Activated naive CD4-positive, alpha-beta T cell treated with anti-CD3 and anti-CD28 coated beads, Interleukin-2, amount 10 ng/mL, durations not matched to agents 7 days and 5 days (primary cell): ENCODE measurements around the gene GIMAP4.
"Not testable (repeated sequence)": the region's sequence is repeated elsewhere in the genome, so short reads cannot be mapped to it uniquely, and the experiment has no call there.

ENCODE experiments used
- CTCF ChIA-PET: fragments of 350-600 bp; sonication (Branson Sonifier 250); formaldehyde crosslinking; loops from one replicate; lab custom pipeline; 2021; ENCODE audit warnings: antibody characterized with exemption; lab: Charles Lee
- DNase-seq: peaks from one replicate; pipeline ENCODE4 v3.0.0-alpha.2; 2020
- H3K27ac Mint-ChIP-seq: one replicate; pipeline ENCODE4 v1.8.0; 2021; ENCODE audit warnings: mild to moderate bottlenecking, moderate library complexity, mixed read lengths
- H3K27me3 Mint-ChIP-seq: one replicate; pipeline ENCODE4 v1.8.0; 2021; ENCODE audit warnings: mild to moderate bottlenecking, mixed read lengths
- H3K36me3 Mint-ChIP-seq: one replicate; pipeline ENCODE4 v1.8.0; 2021; ENCODE audit warnings: mixed read lengths
- H3K4me1 Mint-ChIP-seq: one replicate; pipeline ENCODE4 v1.8.0; 2021; ENCODE audit warnings: mixed read lengths
- H3K4me3 Mint-ChIP-seq: one replicate; pipeline ENCODE4 v1.8.0; 2021; ENCODE audit warnings: mild to moderate bottlenecking, moderate library complexity, mixed read lengths
- H3K9me3 Mint-ChIP-seq: one replicate; pipeline ENCODE4 v1.8.0; 2021; ENCODE audit warnings: mixed read lengths

The GIMAP4 gene

GRCh38 chr7:150587551-150587950, 20.4 kb downstream of the GIMAP4 start:
- H3K36me3 Mint-ChIP-seq, result peaks cover 60% of the 10 kb centered on the region
- peaks cover 51% of the 10 kb centered on the region for H3K9me3 Mint-ChIP-seq
- CTCF ChIA-PET, result interaction anchor here (1.3 kb wide), 1 partner anchor 139 kb away, joined by 6 read pairs; no protein-coding TSS in a partner anchor
- no peak overlapping the region for H3K4me3 Mint-ChIP-seq
- H3K4me1 Mint-ChIP-seq, result peaks cover 54% of the 10 kb centered on the region
- peak overlapping the region; percentile 66 for H3K27ac Mint-ChIP-seq
- DNase-seq, result no peak
- no peaks in the 10 kb centered on the region for H3K27me3 Mint-ChIP-seq

- H3K4me3 Mint-ChIP-seq, result no peak overlapping the region
- H3K4me1 Mint-ChIP-seq, result peaks cover 25% of the 10 kb centered on the region
- no peaks in the 10 kb centered on the region for H3K27me3 Mint-ChIP-seq
- H3K36me3 Mint-ChIP-seq, result peaks cover 81% of the 10 kb centered on the region
- CTCF ChIA-PET, result no interaction called here
- H3K9me3 Mint-ChIP-seq, result peaks cover 70% of the 10 kb centered on the region
- H3K27ac Mint-ChIP-seq, result no peak overlapping the region
- DNase-seq, result no peak
Observed at GRCh38 chr7:150594805-150595204, 27.6 kb downstream of the GIMAP4 start.

- no peak for DNase-seq
- CTCF ChIA-PET, result no interaction called here
- peaks cover 82% of the 10 kb centered on the region for H3K36me3 Mint-ChIP-seq
- no peaks in the 10 kb centered on the region for H3K27me3 Mint-ChIP-seq
- H3K4me1 Mint-ChIP-seq, result peaks cover 23% of the 10 kb centered on the region
- H3K27ac Mint-ChIP-seq, result no peak overlapping the region
- peaks cover 75% of the 10 kb centered on the region for H3K9me3 Mint-ChIP-seq
- H3K4me3 Mint-ChIP-seq, result no peak overlapping the region
Observed at GRCh38 chr7:150595361-150595760, 28.2 kb downstream of the GIMAP4 start.

- DNase-seq, H3K27me3 Mint-ChIP-seq: not testable (repeated sequence)
- Mint-ChIP-seq H3K4me1 (peaks cover 43% of the 10 kb centered on the region), H3K36me3 (peaks cover 48% of the 10 kb centered on the region), H3K9me3 (peaks cover 51% of the 10 kb centered on the region), H3K27ac (peak overlapping the region; percentile 87), H3K4me3 (peak overlapping the region; percentile 18)
- CTCF ChIA-PET, result interaction anchor here (1.0 kb wide), 1 partner anchor 11 kb away, joined by 3 read pairs; no protein-coding TSS in a partner anchor
Observed at GRCh38 chr7:150603600-150603999, 36.4 kb downstream of the GIMAP4 start.

- H3K27me3 Mint-ChIP-seq, result no peaks in the 10 kb centered on the region
- H3K27ac Mint-ChIP-seq, result peak overlapping the region; percentile 4
- DNase-seq, result no peak
- CTCF ChIA-PET, result no interaction called here
- peaks cover 57% of the 10 kb centered on the region for H3K4me1 Mint-ChIP-seq
- H3K36me3 Mint-ChIP-seq, result peaks cover 36% of the 10 kb centered on the region
- H3K9me3 Mint-ChIP-seq, result peaks cover 51% of the 10 kb centered on the region
- H3K4me3 Mint-ChIP-seq, result no peak overlapping the region
Observed at GRCh38 chr7:150610233-150610632, 43.0 kb downstream of the GIMAP4 start.

- DNase-seq, result no peak
- H3K27me3 Mint-ChIP-seq, result no peaks in the 10 kb centered on the region
- no peak overlapping the region for H3K4me3 Mint-ChIP-seq
- peaks cover 63% of the 10 kb centered on the region for H3K4me1 Mint-ChIP-seq
- peak overlapping the region; percentile 25 for H3K27ac Mint-ChIP-seq
- peaks cover 32% of the 10 kb centered on the region for H3K36me3 Mint-ChIP-seq
- CTCF ChIA-PET, result no interaction called here
- H3K9me3 Mint-ChIP-seq, result peaks cover 47% of the 10 kb centered on the region
Observed at GRCh38 chr7:150612925-150613324, 45.7 kb downstream of the GIMAP4 start.

- CTCF ChIA-PET, result interaction anchor here (1.2 to 1.4 kb wide), 2 partner anchors 10 to 11 kb away, joined by 3 read pairs; no protein-coding TSS in a partner anchor
- Mint-ChIP-seq H3K36me3 (peaks cover 38% of the 10 kb centered on the region), H3K4me3 (no peak overlapping the region), H3K4me1 (peaks cover 56% of the 10 kb centered on the region), H3K9me3 (peaks cover 51% of the 10 kb centered on the region), H3K27ac (peak overlapping the region; percentile 11), H3K27me3 (no peaks in the 10 kb centered on the region)
- DNase-seq, result no peak
Observed at GRCh38 chr7:150613880-150614279, 46.7 kb downstream of the GIMAP4 start.

- H3K4me3 Mint-ChIP-seq, result peak overlapping the region; percentile 14
Observed at GRCh38 chr7:150614426-150614825, 47.2 kb downstream of the GIMAP4 start.

GRCh38 chr7:150615221-150615755, 48.1 kb downstream of the GIMAP4 start:
- H3K4me3 Mint-ChIP-seq, DNase-seq, H3K27me3 Mint-ChIP-seq: not testable (repeated sequence)
- Mint-ChIP-seq H3K36me3 (peaks cover 41% of the 10 kb centered on the region), H3K27ac (peak overlapping the region; percentile 64), H3K4me1 (peaks cover 56% of the 10 kb centered on the region), H3K9me3 (peaks cover 52% of the 10 kb centered on the region)
- CTCF ChIA-PET, result interaction anchor here (1.4 kb wide), 1 partner anchor 12 kb away, joined by 3 read pairs; no protein-coding TSS in a partner anchor

More at GRCh38 chr7:150614426-150614825, 47.2 kb downstream of the GIMAP4 start:
- CTCF ChIA-PET, result interaction anchor here (1.2 to 1.4 kb wide), 2 partner anchors 10 to 11 kb away, joined by 3 read pairs; no protein-coding TSS in a partner anchor
- Mint-ChIP-seq H3K27ac (peak overlapping the region; percentile 64), H3K9me3 (peaks cover 51% of the 10 kb centered on the region), H3K36me3 (peaks cover 38% of the 10 kb centered on the region), H3K4me1 (peaks cover 56% of the 10 kb centered on the region)
- not testable (repeated sequence) for H3K27me3 Mint-ChIP-seq, DNase-seq

- peaks cover 42% of the 10 kb centered on the region for H3K36me3 Mint-ChIP-seq
- peaks cover 19% of the 10 kb centered on the region for H3K9me3 Mint-ChIP-seq
- H3K4me1 Mint-ChIP-seq, result peaks cover 61% of the 10 kb centered on the region
- DNase-seq, result no peak
- no peak overlapping the region for H3K4me3 Mint-ChIP-seq
- H3K27ac Mint-ChIP-seq, result no peak overlapping the region
- CTCF ChIA-PET, result no interaction called here
- H3K27me3 Mint-ChIP-seq, result no peaks in the 10 kb centered on the region
Observed at GRCh38 chr7:150620061-150620460, 52.9 kb downstream of the GIMAP4 start.

- Mint-ChIP-seq H3K27ac (peak overlapping the region; percentile 58), H3K9me3 (peaks cover 19% of the 10 kb centered on the region), H3K27me3 (no peaks in the 10 kb centered on the region), H3K4me3 (no peak overlapping the region), H3K4me1 (peaks cover 61% of the 10 kb centered on the region), H3K36me3 (peaks cover 49% of the 10 kb centered on the region)
- CTCF ChIA-PET, result interaction anchor here (1.4 to 2.6 kb wide), 2 partner anchors 135 to 172 kb away, joined by 6 to 7 read pairs; no protein-coding TSS in a partner anchor
- DNase-seq, result no peak
Observed at GRCh38 chr7:150620617-150621371, 53.6 kb downstream of the GIMAP4 start.

- H3K9me3 Mint-ChIP-seq, result peaks cover 19% of the 10 kb centered on the region
- H3K4me1 Mint-ChIP-seq, result peaks cover 67% of the 10 kb centered on the region
- peaks cover 55% of the 10 kb centered on the region for H3K36me3 Mint-ChIP-seq
- no peak overlapping the region for H3K4me3 Mint-ChIP-seq
- no peak for DNase-seq
- no peaks in the 10 kb centered on the region for H3K27me3 Mint-ChIP-seq
- peak overlapping the region; percentile 58 for H3K27ac Mint-ChIP-seq
- CTCF ChIA-PET, result interaction anchor here (0.8 to 2.6 kb wide), 3 partner anchors 95 to 173 kb away, joined by 3 to 7 read pairs (median 6); partner anchors contain the start of gene GIMAP1
Observed at GRCh38 chr7:150621376-150621775, 54.2 kb downstream of the GIMAP4 start.
